Keratinocyte (primary cell): ENCODE measurements around the gene ADAM29. TPM values are rescaled to one million over a fixed set of nuclear protein-coding genes. Genes with fewer than 3 reads are reported as not detected.
"Not testable (repeated sequence)": the region's sequence is repeated elsewhere in the genome, so short reads cannot be mapped to it uniquely, and the experiment has no call there.

Experiments
- DNase-seq: peaks from one replicate; pipeline ENCODE4 v3.0.0-alpha.2; 2011; ENCODE audit warnings: low read depth, missing footprints, low spot score
- FAIRE-seq: peaks from 2 replicates; lab custom pipeline; 2011; peaks lifted over from hg19 to GRCh38; lab: Jason Lieb, UNC
- H2AFZ ChIP-seq: 2 replicates; pipeline ENCODE4 v1.6.0; 2012; ENCODE audit warnings: low read length, control low read depth, inconsistent platforms; ENCODE audit not compliant: control insufficient read depth
- H3K27ac ChIP-seq: 2 replicates; pipeline ENCODE4 v1.5.1; 2011; ENCODE audit warnings: low read length; ENCODE audit not compliant: control insufficient read depth, insufficient read depth
- H3K27me3 ChIP-seq: 3 replicates; pipeline ENCODE4 v1.6.0; 2011; ENCODE audit warnings: low read length; ENCODE audit not compliant: control insufficient read depth, insufficient read depth; ENCODE audit errors: extremely low read depth
- H3K36me3 ChIP-seq, 2 experiments: 2 replicates in 1 of 2; 3 replicates in 1 of 2; pipeline ENCODE4 v1.5.1; 2011; ENCODE audit warnings: low read length in 2 of 2, mild to moderate bottlenecking in 1 of 2; ENCODE audit not compliant: control insufficient read depth in 2 of 2, insufficient read depth in 2 of 2; ENCODE audit errors: extremely low read depth in 1 of 2
- H3K4me1 ChIP-seq: 3 replicates; pipeline ENCODE4 v1.5.1; 2011; ENCODE audit warnings: low read length; ENCODE audit not compliant: control insufficient read depth, insufficient read depth; ENCODE audit errors: extremely low read depth
- H3K4me2 ChIP-seq: 3 replicates; pipeline ENCODE4 v1.6.0; 2011; ENCODE audit warnings: low read depth, low read length; ENCODE audit not compliant: control insufficient read depth, insufficient read depth; ENCODE audit errors: extremely low read depth
- H3K4me3 ChIP-seq, 3 experiments: fragments of 200-600 bp in 1 of 3; sonication (generic) in 1 of 3; 2 replicates in 2 of 3; 3 replicates in 1 of 3; pipeline ENCODE4 v1.5.1; 2011 to 2016; ENCODE audit warnings: low read length in 3 of 3, mild to moderate bottlenecking in 3 of 3, control low read depth in 2 of 3, inconsistent platforms in 1 of 3, low read depth in 1 of 3, mixed read lengths in 1 of 3, mixed run types in 1 of 3, moderate library complexity in 1 of 3; ENCODE audit not compliant: control insufficient read depth in 2 of 3, insufficient read depth in 2 of 3; ENCODE audit errors: extremely low read depth in 1 of 3
- H3K79me2 ChIP-seq: 2 replicates; pipeline ENCODE4 v1.6.0; 2012; ENCODE audit warnings: low read length; ENCODE audit not compliant: control insufficient read depth, insufficient read depth
- H3K9ac ChIP-seq: 3 replicates; pipeline ENCODE4 v1.6.0; 2011; ENCODE audit warnings: low read length; ENCODE audit not compliant: control insufficient read depth, insufficient read depth; ENCODE audit errors: extremely low read depth
- H3K9me1 ChIP-seq: 3 replicates; pipeline ENCODE4 v1.6.0; 2011; ENCODE audit warnings: low read length; ENCODE audit not compliant: control insufficient read depth, insufficient read depth; ENCODE audit errors: extremely low read depth
- H3K9me3 ChIP-seq: 2 replicates; pipeline ENCODE4 v1.5.1; 2012; ENCODE audit warnings: low read depth, low read length; ENCODE audit not compliant: control insufficient read depth
- H4K20me1 ChIP-seq: 3 replicates; pipeline ENCODE4 v1.6.0; 2011; ENCODE audit warnings: low read length; ENCODE audit not compliant: control insufficient read depth, insufficient read depth; ENCODE audit errors: extremely low read depth
- CTCF ChIP-seq, 3 experiments: IDR thresholded peaks in 1 of 3; conservative IDR thresholded peaks in 1 of 3; optimal IDR thresholded peaks in 1 of 3; 2 replicates in 2 of 3; 3 replicates in 1 of 3; pipeline versions ENCODE3 to v1.5.1; 2011; ENCODE audit warnings: low read length in 3 of 3, mild to moderate bottlenecking in 3 of 3, moderate library complexity in 2 of 3, control low read depth in 1 of 3, inconsistent platforms in 1 of 3; ENCODE audit not compliant: insufficient read depth in 2 of 3; ENCODE audit errors: extremely low read depth in 1 of 3
- EZH2 ChIP-seq: IDR thresholded peaks from one replicate; pipeline ENCODE4 v1.6.1; 2012; ENCODE audit warnings: inconsistent platforms, mild to moderate bottlenecking, low read length, moderate library complexity
- dilution Hi-C: fragments of 300-500 bp; cut with MboI; formaldehyde crosslinking; loops from one replicate; pipeline ENCODE4 v1.7.0; 2020; ENCODE audit warnings: low sequenced_read_pairs; ENCODE audit not compliant: extremely low pct_ligation_motif_present
- polyA plus RNA-seq, 5 experiments: library from polyadenylated mRNA; depleted of rRNA in 3 of 5; stranded (reverse) in 3 of 5; stranded (forward) in 1 of 5; unstranded in 1 of 5; fragments of >200 nt; gene quantifications; 1 replicate in 1 of 5; 2 replicates in 3 of 5; 3 replicates in 1 of 5; pipeline versions ENCODE4 v1.2.1 to v1.2.3, GENCODE V29; 2011 to 2012; ENCODE audit warnings: missing spikeins in 2 of 5, low read depth in 1 of 5, low replicate concordance in 1 of 5
- small RNA-seq, 3 experiments: library from RNA; depleted of rRNA; stranded (forward); fragments of <200 nt; gene quantifications; one replicate each; pipeline ENCODE3, GENCODE V24; 2012; ENCODE audit warnings: low read depth in 3 of 3, low replicate concordance in 1 of 3; ENCODE audit not compliant: insufficient read length in 3 of 3

The ADAM29 gene
- polyA plus RNA-seq, 1 donor (not counting 4 experiments of a cell fraction or from before 2014, with no cell fraction given), result not detected

- dilution Hi-C loops, result no loop called here
- H2AFZ ChIP-seq, result no peak overlapping the region
- no peak overlapping the region for H3K9ac ChIP-seq
- no peaks in the 10 kb centered on the region for H3K79me2 ChIP-seq
- no peaks in the 10 kb centered on the region for H3K27me3 ChIP-seq
- H4K20me1 ChIP-seq, result no peaks in the 10 kb centered on the region
- FAIRE-seq (no peak), DNase-seq (no peak)
- TF ChIP-seq CTCF (optimal IDR thresholded peaks at IDR 0.05 in 1 of 3, IDR thresholded peaks at IDR 0.05 in 1 of 3, conservative IDR thresholded peaks at IDR 0.05 in 1 of 3; ENCODE audit: extremely low read depth in 1 of 3, insufficient read depth in 2 of 3, low read length in 3 of 3) (no peak), EZH2 (no peak)
- peaks cover 2% of the 10 kb centered on the region for H3K9me3 ChIP-seq
- H3K4me3 ChIP-seq, result no peak overlapping the region
- H3K4me1 ChIP-seq, result no peaks in the 10 kb centered on the region
- H3K4me2 ChIP-seq, result no peak overlapping the region
- no peaks in the 10 kb centered on the region for H3K9me1 ChIP-seq
- no peak overlapping the region for H3K27ac ChIP-seq
- no peaks in the 10 kb centered on the region for H3K36me3 ChIP-seq
Observed at GRCh38 chr4:175017751-175018150, 99.6 kb downstream of the ADAM29 start.

GRCh38 chr4:175019447-175019846 lies 101.3 kb downstream of the ADAM29 start:
- H3K9me1 ChIP-seq, H3K27me3 ChIP-seq, H4K20me1 ChIP-seq, H3K4me1 ChIP-seq, FAIRE-seq, H3K4me2 ChIP-seq, H2AFZ ChIP-seq, H3K79me2 ChIP-seq, dilution Hi-C loops, DNase-seq, H3K27ac ChIP-seq, H3K9me3 ChIP-seq, H3K36me3 ChIP-seq, H3K4me3 ChIP-seq, H3K9ac ChIP-seq: not testable (repeated sequence)

Small RNA genes lying within 50 kb of the gene (small RNA-seq; reads per million reads assigned to genes)
- 0 reads per million in 3 experiments for gene AC105914.1

Other genes starting within 250 kb of the ADAM29 start
- not detected in 3 replicates for gene GLRA3, start 89.1 kb upstream of the ADAM29 start, polyA plus RNA-seq